Upper lobe of left lung (tissue), 4 donors: Measurements from ENCODE around the gene ZKSCAN8.

Source experiments
- EP300 ChIP-seq, 4 donors: sonication (generic); formaldehyde crosslinking; IDR thresholded peaks; one replicate each; pipeline ENCODE4 v1.5.1; 2017; ENCODE audit warnings: antibody characterized with exemption in 4 of 4, control low read depth in 2 of 4
- POLR2A ChIP-seq, 4 donors: fragments of 450-650 bp; IDR thresholded peaks; one replicate each; pipeline ENCODE4 v1.5.1; 2016 to 2017; ENCODE audit warnings: antibody characterized with exemption in 4 of 4, mild to moderate bottlenecking in 2 of 4
- POLR2AphosphoS5 ChIP-seq, 2 donors: sonication (generic); formaldehyde crosslinking; IDR thresholded peaks; one replicate each; pipeline ENCODE4 v1.5.1; 2017; ENCODE audit warnings: antibody characterized with exemption in 2 of 2
- TF ChIP-seq, protein P1 (sequence below), 6 experiments: fragments of 450-650 bp in 4 of 6; fragments of 200-600 bp in 2 of 6; sonication (generic) in 2 of 6; IDR thresholded peaks; one replicate each; pipeline ENCODE4 v1.5.1; 2016 to 2019; ENCODE audit warnings: antibody characterized with exemption in 6 of 6

DNA sequence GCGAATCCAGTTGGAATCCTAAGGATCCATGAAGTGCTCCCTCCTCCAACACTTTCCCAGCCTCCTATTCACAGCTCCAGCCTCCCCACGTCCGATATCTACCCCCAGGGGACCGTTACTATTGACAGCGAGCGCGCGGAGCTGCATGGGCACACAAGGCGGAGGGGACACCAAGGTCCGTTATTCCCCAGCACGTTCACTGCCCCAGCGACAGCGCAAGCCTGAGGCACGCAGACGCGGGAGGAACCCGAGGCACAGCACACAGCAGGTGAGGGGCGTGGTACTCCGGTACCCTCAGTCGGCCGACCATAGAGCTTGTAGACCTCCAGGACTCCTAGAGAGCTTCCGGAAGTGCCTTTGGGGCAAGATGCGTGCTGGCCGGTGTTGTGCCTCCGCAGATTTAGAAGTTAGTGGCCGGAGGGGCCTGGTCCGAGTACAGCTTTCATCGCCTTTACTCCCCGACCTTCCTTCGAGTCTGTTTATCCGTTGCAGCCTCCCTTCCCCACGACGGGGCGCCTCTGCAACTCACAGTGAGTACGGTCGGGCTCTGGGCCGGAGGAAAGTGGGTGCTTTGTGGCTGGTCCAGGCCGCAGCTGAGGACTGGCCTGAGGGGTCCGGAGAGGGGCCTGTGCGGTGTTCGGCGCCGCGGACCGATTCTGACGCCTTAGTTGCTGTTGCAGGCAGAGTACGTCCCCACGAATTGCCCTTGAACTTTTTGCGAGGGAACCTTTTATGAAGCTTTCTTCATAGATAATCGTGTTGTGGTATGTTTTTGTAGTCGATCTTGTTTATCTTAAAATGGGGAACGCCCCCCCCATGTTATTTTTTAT is at the start of gene ZKSCAN8:
- TF ChIP-seq EP300 (IDR thresholded peaks at IDR 0.05) (no peak), POLR2A (IDR thresholded peaks at IDR 0.05) (peak in 3 of 4 donors; percentile 48 to 72 (median 61)), POLR2AphosphoS5 (IDR thresholded peaks at IDR 0.05) (peak; percentile 50 to 84)
- TF ChIP-seq, protein P1, sequence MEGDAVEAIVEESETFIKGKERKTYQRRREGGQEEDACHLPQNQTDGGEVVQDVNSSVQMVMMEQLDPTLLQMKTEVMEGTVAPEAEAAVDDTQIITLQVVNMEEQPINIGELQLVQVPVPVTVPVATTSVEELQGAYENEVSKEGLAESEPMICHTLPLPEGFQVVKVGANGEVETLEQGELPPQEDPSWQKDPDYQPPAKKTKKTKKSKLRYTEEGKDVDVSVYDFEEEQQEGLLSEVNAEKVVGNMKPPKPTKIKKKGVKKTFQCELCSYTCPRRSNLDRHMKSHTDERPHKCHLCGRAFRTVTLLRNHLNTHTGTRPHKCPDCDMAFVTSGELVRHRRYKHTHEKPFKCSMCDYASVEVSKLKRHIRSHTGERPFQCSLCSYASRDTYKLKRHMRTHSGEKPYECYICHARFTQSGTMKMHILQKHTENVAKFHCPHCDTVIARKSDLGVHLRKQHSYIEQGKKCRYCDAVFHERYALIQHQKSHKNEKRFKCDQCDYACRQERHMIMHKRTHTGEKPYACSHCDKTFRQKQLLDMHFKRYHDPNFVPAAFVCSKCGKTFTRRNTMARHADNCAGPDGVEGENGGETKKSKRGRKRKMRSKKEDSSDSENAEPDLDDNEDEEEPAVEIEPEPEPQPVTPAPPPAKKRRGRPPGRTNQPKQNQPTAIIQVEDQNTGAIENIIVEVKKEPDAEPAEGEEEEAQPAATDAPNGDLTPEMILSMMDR (IDR thresholded peaks at IDR 0.05), result peak in 1 of 6 experiments; percentile 13
